Central memory CD8-positive, alpha-beta T cell (primary cell): ENCODE results near the gene GRM7.

Experiments used
- ATAC-seq: fragments of 150-1000 bp; cut with Tn5 transposase; replicated peaks from 2 replicates; pipeline ENCODE4 v1.10.0; 2022; ENCODE audit warnings: mild to moderate bottlenecking, moderate FRiP score, moderate number of reproducible peaks; ENCODE audit not compliant: poor library complexity, severe bottlenecking; ENCODE audit errors: extremely low read depth
- DNase-seq, 2 donors: peaks; one replicate each; pipeline ENCODE4 v3.0.0; 2021; ENCODE audit warnings: low spot score in 2 of 2
- H3K27ac Mint-ChIP-seq: one replicate; pipeline ENCODE4 v1.8.0; 2022; ENCODE audit warnings: low read depth, mild to moderate bottlenecking, moderate library complexity, mixed read lengths
- H3K27me3 Mint-ChIP-seq: one replicate; pipeline ENCODE4 v1.8.0; 2022; ENCODE audit warnings: mixed read lengths
- H3K36me3 Mint-ChIP-seq: one replicate; pipeline ENCODE4 v1.8.0; 2022; ENCODE audit warnings: mild to moderate bottlenecking, moderate library complexity, mixed read lengths; ENCODE audit not compliant: insufficient read depth
- H3K4me1 Mint-ChIP-seq: one replicate; pipeline ENCODE4 v1.8.0; 2022; ENCODE audit warnings: mixed read lengths
- H3K4me3 Mint-ChIP-seq: one replicate; pipeline ENCODE4 v1.8.0; 2022; ENCODE audit warnings: mild to moderate bottlenecking, moderate library complexity, mixed read lengths
- H3K9me3 Mint-ChIP-seq: one replicate; pipeline ENCODE4 v1.8.0; 2022; ENCODE audit warnings: mixed read lengths

Gene GRM7

GRCh38 chr3:7760718-7761117 lies 899.8 kb downstream of the GRM7 start:
- Mint-ChIP-seq H3K27me3 (no peaks in the 10 kb centered on the region), H3K36me3 (peaks cover 2% of the 10 kb centered on the region), H3K4me3 (no peak overlapping the region), H3K27ac (no peak overlapping the region), H3K4me1 (no peaks in the 10 kb centered on the region), H3K9me3 (no peaks in the 10 kb centered on the region)
- ATAC-seq, result no peak
- DNase-seq, result no peak

- DNase-seq (no peak), ATAC-seq (no peak)
- no peaks in the 10 kb centered on the region for H3K4me1 Mint-ChIP-seq
- no peak overlapping the region for H3K4me3 Mint-ChIP-seq
- H3K27me3 Mint-ChIP-seq, result no peaks in the 10 kb centered on the region
- H3K9me3 Mint-ChIP-seq, result peaks cover 6% of the 10 kb centered on the region
- H3K36me3 Mint-ChIP-seq, result peaks cover 2% of the 10 kb centered on the region
- no peak overlapping the region for H3K27ac Mint-ChIP-seq
These were observed 903.2 kb downstream of the GRM7 start for GRCh38 chr3:7764115-7764514.

- ATAC-seq, result no peak
- H3K27me3 Mint-ChIP-seq, result no peaks in the 10 kb centered on the region
- no peak overlapping the region for H3K27ac Mint-ChIP-seq
- peaks cover 6% of the 10 kb centered on the region for H3K9me3 Mint-ChIP-seq
- H3K4me1 Mint-ChIP-seq, result no peaks in the 10 kb centered on the region
- no peak for DNase-seq
- H3K4me3 Mint-ChIP-seq, result no peak overlapping the region
- no peaks in the 10 kb centered on the region for H3K36me3 Mint-ChIP-seq
These were observed 905.6 kb downstream of the GRM7 start for GRCh38 chr3:7766530-7766929.

- H3K4me1 Mint-ChIP-seq, result no peaks in the 10 kb centered on the region
- DNase-seq (no peak), ATAC-seq (no peak)
- H3K36me3 Mint-ChIP-seq, result no peaks in the 10 kb centered on the region
- H3K9me3 Mint-ChIP-seq, result no peaks in the 10 kb centered on the region
- H3K27me3 Mint-ChIP-seq, result no peaks in the 10 kb centered on the region
- no peak overlapping the region for H3K27ac Mint-ChIP-seq
- no peak overlapping the region for H3K4me3 Mint-ChIP-seq
These were observed 918.4 kb downstream of the GRM7 start for GRCh38 chr3:7779331-7779730.

- H3K27ac Mint-ChIP-seq, result no peak overlapping the region
- no peaks in the 10 kb centered on the region for H3K36me3 Mint-ChIP-seq
- H3K9me3 Mint-ChIP-seq, result no peaks in the 10 kb centered on the region
- no peak for DNase-seq
- H3K27me3 Mint-ChIP-seq, result no peaks in the 10 kb centered on the region
- H3K4me1 Mint-ChIP-seq, result no peaks in the 10 kb centered on the region
- no peak for ATAC-seq
- H3K4me3 Mint-ChIP-seq, result no peak overlapping the region
These were observed 920.5 kb downstream of the GRM7 start for GRCh38 chr3:7781395-7781794.

- H3K4me1 Mint-ChIP-seq, result no peaks in the 10 kb centered on the region
- H3K4me3 Mint-ChIP-seq, result no peak overlapping the region
- peaks cover 8% of the 10 kb centered on the region for H3K9me3 Mint-ChIP-seq
- DNase-seq (no peak), ATAC-seq (no peak)
- no peaks in the 10 kb centered on the region for H3K36me3 Mint-ChIP-seq
- no peak overlapping the region for H3K27ac Mint-ChIP-seq
- H3K27me3 Mint-ChIP-seq, result no peaks in the 10 kb centered on the region
These were observed 927.2 kb downstream of the GRM7 start for GRCh38 chr3:7787871-7788828.

GRCh38 chr3:7788881-7789280 lies 928.0 kb downstream of the GRM7 start:
- no peak for DNase-seq
- no peaks in the 10 kb centered on the region for H3K27me3 Mint-ChIP-seq
- no peaks in the 10 kb centered on the region for H3K4me1 Mint-ChIP-seq

GRCh38 chr3:7789324-7789723 lies 928.4 kb downstream of the GRM7 start:
- Mint-ChIP-seq H3K9me3 (peaks cover 8% of the 10 kb centered on the region), H3K4me1 (no peaks in the 10 kb centered on the region), H3K36me3 (no peaks in the 10 kb centered on the region), H3K27ac (no peak overlapping the region), H3K27me3 (no peaks in the 10 kb centered on the region), H3K4me3 (no peak overlapping the region)
- no peak for ATAC-seq
- no peak for DNase-seq

More at GRCh38 chr3:7788881-7789280, 928.0 kb downstream of the GRM7 start:
- H3K9me3 Mint-ChIP-seq, result peaks cover 8% of the 10 kb centered on the region
- H3K4me3 Mint-ChIP-seq, result no peak overlapping the region
- no peaks in the 10 kb centered on the region for H3K36me3 Mint-ChIP-seq
- ATAC-seq, result no peak
- no peak overlapping the region for H3K27ac Mint-ChIP-seq

GRCh38 chr3:7790141-7790540 lies 929.2 kb downstream of the GRM7 start:
- no peaks in the 10 kb centered on the region for H3K4me1 Mint-ChIP-seq
- H3K36me3 Mint-ChIP-seq, result no peaks in the 10 kb centered on the region
- no peak overlapping the region for H3K4me3 Mint-ChIP-seq
- ATAC-seq (no peak), DNase-seq (no peak)
- H3K9me3 Mint-ChIP-seq, result peaks cover 8% of the 10 kb centered on the region
- H3K27me3 Mint-ChIP-seq, result no peaks in the 10 kb centered on the region
- no peak overlapping the region for H3K27ac Mint-ChIP-seq
